Spleen (tissue), 11 donors: Measurements from ENCODE around the gene OSBPL10. TPM values are rescaled to one million over a fixed set of nuclear protein-coding genes. Genes with fewer than 3 reads are reported as not detected.

ENCODE experiments used
- DNase-seq: peaks from one replicate; pipeline ENCODE4 v3.0.0-alpha.2; 2020
- H3K27ac ChIP-seq, 8 donors: fragments of 200-600 bp; sonication (generic) in 7 of 8; 1 replicate in 4 of 8; 2 replicates in 4 of 8; pipeline versions ENCODE4 v1.5.0 to v1.8.0; 2016 to 2021; ENCODE audit warnings: inconsistent platforms in 4 of 8, mild to moderate bottlenecking in 4 of 8, moderate library complexity in 1 of 8
- H3K27me3 ChIP-seq, 7 donors: fragments of 200-600 bp; sonication (generic) in 6 of 7; replicated peaks in 1 of 7; 1 replicate in 4 of 7; 2 replicates in 3 of 7; pipeline versions ENCODE4 v1.5.0 to v1.8.0; 2016 to 2021; ENCODE audit warnings: inconsistent platforms in 3 of 7, mild to moderate bottlenecking in 1 of 7
- H3K36me3 ChIP-seq, 6 donors: fragments of 200-600 bp; sonication (generic) in 5 of 6; 1 replicate in 4 of 6; 2 replicates in 2 of 6; pipeline versions ENCODE4 v1.5.0 to v1.8.0; 2016 to 2021; ENCODE audit warnings: inconsistent platforms in 2 of 6
- H3K4me1 ChIP-seq, 6 donors: fragments of 200-600 bp; sonication (generic) in 5 of 6; 1 replicate in 3 of 6; 2 replicates in 3 of 6; pipeline versions ENCODE4 v1.5.0 to v1.8.0; 2016 to 2021; ENCODE audit warnings: inconsistent platforms in 3 of 6
- H3K4me3 ChIP-seq, 8 donors: fragments of 200-600 bp; sonication (generic) in 7 of 8; 1 replicate in 4 of 8; 2 replicates in 4 of 8; pipeline versions ENCODE4 v1.5.0 to v1.8.0; 2016 to 2021; ENCODE audit warnings: inconsistent platforms in 4 of 8, mild to moderate bottlenecking in 4 of 8, moderate library complexity in 2 of 8
- H3K9me3 ChIP-seq, 8 donors: fragments of 200-600 bp; sonication (generic) in 7 of 8; 1 replicate in 4 of 8; 2 replicates in 4 of 8; pipeline versions ENCODE4 v1.5.0 to v1.8.0; 2016 to 2021; ENCODE audit warnings: inconsistent platforms in 4 of 8
- POLR2A ChIP-seq, 3 donors: fragments of 450-650 bp; IDR thresholded peaks; one replicate each; pipeline ENCODE4 v1.5.1; 2017; ENCODE audit warnings: antibody characterized with exemption in 3 of 3, mild to moderate bottlenecking in 1 of 3
- POLR2AphosphoS5 ChIP-seq, 3 donors: sonication (generic); formaldehyde crosslinking; IDR thresholded peaks; one replicate each; pipeline ENCODE4 v1.5.1; 2017; ENCODE audit warnings: antibody characterized with exemption in 3 of 3
- WGBS, 5 donors: extraction: QIAGEN DNeasy Blood & Tissue Kit in 3 of 5; methylation state at CpG; one replicate each; pipeline versions ENCODE4 v1.1.5 to v1.1.7; 2013 to 2018; 5-methylcytosine and 5-hydroxymethylcytosine counted together
- intact Hi-C: fragments of 100-400 bp; cut with DNase I; formaldehyde crosslinking; loops from one replicate; pipeline ENCODE4 v1.15.0; 2023; ENCODE audit warnings: low total_unique reads
- polyA plus RNA-seq, 3 donors: library from polyadenylated mRNA; stranded (reverse); fragments of 200-250 nt; gene quantifications; one replicate each; pipeline ENCODE4 v1.2.1, GENCODE V29; 2013
- total RNA-seq, 7 donors: library from RNA; depleted of rRNA in 3 of 7; stranded (reverse); fragments of >200 nt in 3 of 7; fragmentation: NEBNext Ultra II Directional in 4 of 7; extraction: Animal tissue kit (Norgen Biotek cat#: 25700) in 4 of 7; gene quantifications; one replicate each; pipeline versions ENCODE4 v1.1.0 to v1.2.1, GENCODE V29; 2016 to 2021
- TF ChIP-seq, protein P1 (sequence below), 11 experiments: fragments of 200-600 bp in 7 of 11; fragments of 450-650 bp in 4 of 11; sonication (generic) in 4 of 11; IDR thresholded peaks in 8 of 11; conservative IDR thresholded peaks in 3 of 11; 1 replicate in 7 of 11; 2 replicates in 4 of 11; pipeline versions ENCODE4 v1.4.0 to v1.8.0; 2016 to 2021; ENCODE audit warnings: antibody characterized with exemption in 11 of 11, inconsistent platforms in 4 of 11, mild to moderate bottlenecking in 1 of 11
- donor health status: healthy with polysubstance abuse.
- donor health status: DM: no; HTN: no; CAD: no; lungs with moderate emphysema.
- donor health status: DM: no; HTN: no; CAD: no.
- donor health status: Bipolar disorder and iron deficiency.
- donor health status: healthy.
- donor health status: DM: no; HTN: no; CAD: no.
- donor health status: DM: yes; HTN: yes; CAD: no.

Gene OSBPL10
- total and polyA plus RNA-seq, 10 donors = 3.8 to 95.1 (median 56.5) TPM

DNA sequence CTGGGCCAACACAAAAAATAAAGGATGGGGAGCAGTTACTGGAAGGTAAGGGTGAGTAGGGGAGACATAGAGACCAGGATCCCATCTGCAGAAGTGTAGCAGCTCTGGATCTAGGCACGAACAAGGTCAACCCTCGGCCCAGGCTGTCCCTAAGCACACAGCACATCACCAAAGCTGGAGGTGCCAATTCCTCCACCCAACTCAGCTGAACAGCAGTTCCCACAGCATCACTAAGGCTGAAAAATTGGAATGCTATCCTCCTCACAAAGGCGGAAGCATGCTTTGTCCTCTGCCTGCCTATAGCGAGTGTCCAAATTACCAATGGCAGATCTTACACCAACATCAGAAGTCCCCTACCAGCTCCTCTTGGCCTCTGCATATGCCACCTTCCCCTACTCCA lies 33.9 kb downstream of the OSBPL10 start:
- Histone ChIP-seq H3K36me3 (no peaks in the 10 kb centered on the region), H3K27me3 (no peaks in the 10 kb centered on the region), H3K27ac (peak overlapping the region in 7 of 8 donors; percentile 27 to 83 (median 60)), H3K9me3 (peaks cover 0 to 4% (median 0%) of the 10 kb centered on the region in 8 donors), H3K4me3 (no peak overlapping the region), H3K4me1 (peaks cover 10 to 84% (median 39%) of the 10 kb centered on the region in 6 donors)
- intact Hi-C loops = no loop called here
- WGBS, 5 donors = 79 to 96% (median 91%) methylated on average over 4 of the region's 4 CpGs
- TF ChIP-seq, protein P1, sequence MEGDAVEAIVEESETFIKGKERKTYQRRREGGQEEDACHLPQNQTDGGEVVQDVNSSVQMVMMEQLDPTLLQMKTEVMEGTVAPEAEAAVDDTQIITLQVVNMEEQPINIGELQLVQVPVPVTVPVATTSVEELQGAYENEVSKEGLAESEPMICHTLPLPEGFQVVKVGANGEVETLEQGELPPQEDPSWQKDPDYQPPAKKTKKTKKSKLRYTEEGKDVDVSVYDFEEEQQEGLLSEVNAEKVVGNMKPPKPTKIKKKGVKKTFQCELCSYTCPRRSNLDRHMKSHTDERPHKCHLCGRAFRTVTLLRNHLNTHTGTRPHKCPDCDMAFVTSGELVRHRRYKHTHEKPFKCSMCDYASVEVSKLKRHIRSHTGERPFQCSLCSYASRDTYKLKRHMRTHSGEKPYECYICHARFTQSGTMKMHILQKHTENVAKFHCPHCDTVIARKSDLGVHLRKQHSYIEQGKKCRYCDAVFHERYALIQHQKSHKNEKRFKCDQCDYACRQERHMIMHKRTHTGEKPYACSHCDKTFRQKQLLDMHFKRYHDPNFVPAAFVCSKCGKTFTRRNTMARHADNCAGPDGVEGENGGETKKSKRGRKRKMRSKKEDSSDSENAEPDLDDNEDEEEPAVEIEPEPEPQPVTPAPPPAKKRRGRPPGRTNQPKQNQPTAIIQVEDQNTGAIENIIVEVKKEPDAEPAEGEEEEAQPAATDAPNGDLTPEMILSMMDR (IDR thresholded peaks at IDR 0.05 in 8 of 11, conservative IDR thresholded peaks at IDR 0.05 in 3 of 11) = no peak
- TF ChIP-seq POLR2AphosphoS5 (IDR thresholded peaks at IDR 0.05) (no peak), POLR2A (IDR thresholded peaks at IDR 0.05) (no peak)
- no peak for DNase-seq

DNA sequence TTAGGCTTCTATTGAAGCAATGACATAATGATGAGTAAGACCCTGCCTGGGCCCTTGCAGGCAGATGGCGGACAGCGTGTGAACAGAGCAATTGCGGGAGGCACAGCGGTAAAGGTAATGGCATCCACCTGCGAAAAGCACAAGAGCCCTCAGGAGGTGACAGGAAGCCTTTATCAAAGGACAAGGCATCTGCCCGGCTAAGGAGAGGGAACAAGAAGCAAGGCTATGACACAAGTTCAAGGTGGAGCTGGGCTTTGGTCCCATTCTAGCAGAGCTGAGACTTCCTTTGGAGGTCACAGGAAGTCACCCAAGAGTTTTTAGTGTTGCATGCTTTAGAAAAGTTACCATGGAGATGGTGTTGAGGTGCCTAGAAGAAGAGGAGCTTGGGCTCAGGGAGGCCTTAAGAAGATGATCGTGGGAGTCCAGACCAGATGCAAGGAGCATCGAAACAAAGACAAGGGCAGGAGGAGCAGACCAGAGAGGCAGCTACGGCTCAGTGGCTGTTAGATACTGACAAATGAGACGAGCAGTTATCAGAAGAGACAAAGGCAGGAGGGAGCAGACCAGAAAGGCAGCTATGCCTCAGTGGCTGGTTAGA lies 34.5 kb downstream of the OSBPL10 start:
- H3K27ac ChIP-seq = peak overlapping the region in 7 of 8 donors; percentile 27 to 83 (median 60)
- WGBS, 5 donors = 73 to 86% (median 82%) methylated on average over 10 of the region's 10 CpGs
- H3K9me3 ChIP-seq = peaks cover 0 to 4% (median 0%) of the 10 kb centered on the region in 8 donors
- intact Hi-C loops = no loop called here
- H3K4me1 ChIP-seq = peaks cover 8 to 84% (median 36%) of the 10 kb centered on the region in 6 donors
- peak in 1 of 3 donors; percentile 32 for TF ChIP-seq POLR2AphosphoS5 (IDR thresholded peaks at IDR 0.05)
- no peak for TF ChIP-seq POLR2A (IDR thresholded peaks at IDR 0.05)
- no peak overlapping the region for H3K4me3 ChIP-seq
- no peaks in the 10 kb centered on the region for H3K36me3 ChIP-seq
- no peaks in the 10 kb centered on the region for H3K27me3 ChIP-seq
- no peak for DNase-seq

DNA sequence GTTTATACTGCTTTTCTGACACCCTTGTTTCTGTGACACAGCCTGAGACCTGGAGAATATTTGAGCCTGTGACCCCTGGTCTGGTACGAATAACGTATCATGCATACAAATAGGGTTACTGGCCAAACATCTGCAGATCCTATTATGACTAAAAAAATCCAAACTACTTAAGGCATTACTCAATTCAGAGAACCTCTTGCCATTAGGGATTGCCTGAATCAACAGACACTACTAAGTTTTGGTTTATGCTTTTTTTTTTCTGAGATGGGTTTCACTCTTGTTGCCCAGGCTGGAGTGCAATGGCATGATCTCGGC lies 35.4 kb downstream of the OSBPL10 start:
- Histone ChIP-seq H3K9me3 (peaks cover 0 to 4% (median 0%) of the 10 kb centered on the region in 8 donors), H3K4me3 (no peak overlapping the region), H3K4me1 (peaks cover 8 to 84% (median 39%) of the 10 kb centered on the region in 6 donors), H3K27me3 (no peaks in the 10 kb centered on the region), H3K27ac (peak overlapping the region; percentile 15 to 83 (median 55)), H3K36me3 (no peaks in the 10 kb centered on the region)
- no peak for TF ChIP-seq POLR2A (IDR thresholded peaks at IDR 0.05)
- no peak for TF ChIP-seq POLR2AphosphoS5 (IDR thresholded peaks at IDR 0.05)
- TF ChIP-seq, protein P1 (IDR thresholded peaks at IDR 0.05 in 8 of 11, conservative IDR thresholded peaks at IDR 0.05 in 3 of 11) = no peak
- intact Hi-C loops = no loop called here
- WGBS, 5 donors = 73 to 87% (median 80%) methylated on average over 3 of the region's 3 CpGs
- no peak for DNase-seq

DNA sequence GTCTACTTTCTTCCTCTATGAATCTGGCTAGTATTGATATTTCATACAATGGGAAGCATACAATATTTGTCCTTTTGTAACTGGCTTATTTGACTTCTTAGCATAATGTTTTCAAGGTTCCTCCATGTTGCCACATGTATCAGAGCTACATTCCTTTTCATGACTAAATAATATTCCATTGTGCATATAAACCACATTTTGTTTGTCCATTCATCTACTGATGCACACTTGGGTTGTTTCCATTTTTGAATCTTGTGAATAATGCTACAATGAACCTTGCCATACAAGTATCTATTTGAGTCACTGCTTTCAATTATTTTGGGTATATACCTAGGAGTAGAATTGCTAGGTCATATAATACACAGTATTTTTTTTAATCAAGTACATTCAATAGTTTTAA lies 38.0 kb downstream of the OSBPL10 start:
- TF ChIP-seq, protein P1 (IDR thresholded peaks at IDR 0.05 in 8 of 11, conservative IDR thresholded peaks at IDR 0.05 in 3 of 11) = no peak
- no peak for TF ChIP-seq POLR2A (IDR thresholded peaks at IDR 0.05)
- no peak for TF ChIP-seq POLR2AphosphoS5 (IDR thresholded peaks at IDR 0.05)
- Histone ChIP-seq H3K36me3 (no peaks in the 10 kb centered on the region), H3K9me3 (no peaks in the 10 kb centered on the region), H3K4me1 (peaks cover 8 to 72% (median 34%) of the 10 kb centered on the region in 6 donors), H3K27me3 (no peaks in the 10 kb centered on the region), H3K4me3 (no peak overlapping the region), H3K27ac (no peak overlapping the region)
- intact Hi-C loops = no loop called here
- no peak for DNase-seq
